Measurements from ENCODE around the gene EFCAB11.

GRCh38 chr14:89987161-89987475, 32.6 kb upstream of the EFCAB11 start:
- no peak for TF ChIP-seq EZH2 (IDR thresholded peaks at IDR 0.05; ENCODE audit: low read length)
- TF ChIP-seq, protein P1, sequence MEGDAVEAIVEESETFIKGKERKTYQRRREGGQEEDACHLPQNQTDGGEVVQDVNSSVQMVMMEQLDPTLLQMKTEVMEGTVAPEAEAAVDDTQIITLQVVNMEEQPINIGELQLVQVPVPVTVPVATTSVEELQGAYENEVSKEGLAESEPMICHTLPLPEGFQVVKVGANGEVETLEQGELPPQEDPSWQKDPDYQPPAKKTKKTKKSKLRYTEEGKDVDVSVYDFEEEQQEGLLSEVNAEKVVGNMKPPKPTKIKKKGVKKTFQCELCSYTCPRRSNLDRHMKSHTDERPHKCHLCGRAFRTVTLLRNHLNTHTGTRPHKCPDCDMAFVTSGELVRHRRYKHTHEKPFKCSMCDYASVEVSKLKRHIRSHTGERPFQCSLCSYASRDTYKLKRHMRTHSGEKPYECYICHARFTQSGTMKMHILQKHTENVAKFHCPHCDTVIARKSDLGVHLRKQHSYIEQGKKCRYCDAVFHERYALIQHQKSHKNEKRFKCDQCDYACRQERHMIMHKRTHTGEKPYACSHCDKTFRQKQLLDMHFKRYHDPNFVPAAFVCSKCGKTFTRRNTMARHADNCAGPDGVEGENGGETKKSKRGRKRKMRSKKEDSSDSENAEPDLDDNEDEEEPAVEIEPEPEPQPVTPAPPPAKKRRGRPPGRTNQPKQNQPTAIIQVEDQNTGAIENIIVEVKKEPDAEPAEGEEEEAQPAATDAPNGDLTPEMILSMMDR (optimal IDR thresholded peaks at IDR 0.05 in 1 of 3, IDR thresholded peaks at IDR 0.05 in 1 of 3, conservative IDR thresholded peaks at IDR 0.05 in 1 of 3; ENCODE audit: extremely low read depth in 1 of 3, insufficient read depth in 2 of 3, low read length in 3 of 3), result no peak
